Fibroblast of lung (primary cell): ENCODE results near the gene TMTC3. TPM values are rescaled to one million over a fixed set of nuclear protein-coding genes. Genes with fewer than 3 reads are reported as not detected.
A peak's percentile ranks its signal among the peaks of the same experiment; 100 is the strongest.

Experiments used
- DNase-seq, 2 donors: peaks; one replicate each; pipeline versions ENCODE4 v3.0.0 to v3.0.0-alpha.2; 2010; ENCODE audit warnings: low read depth in 2 of 2
- H2AFZ ChIP-seq: 2 replicates; pipeline ENCODE4 v1.5.1; 2012; ENCODE audit warnings: low read length, control low read depth, inconsistent platforms
- H3K27ac ChIP-seq: 2 replicates; pipeline ENCODE4 v1.5.1; 2011; ENCODE audit warnings: low read length, control low read depth; ENCODE audit not compliant: insufficient read depth
- H3K27me3 ChIP-seq: 2 replicates; pipeline ENCODE4 v1.5.1; 2011; ENCODE audit warnings: mild to moderate bottlenecking, low read length; ENCODE audit not compliant: control insufficient read depth, insufficient read depth
- H3K36me3 ChIP-seq: 2 replicates; pipeline ENCODE4 v1.5.1; 2011; ENCODE audit warnings: low read length; ENCODE audit not compliant: control insufficient read depth, insufficient read depth
- H3K4me1 ChIP-seq: 2 replicates; pipeline ENCODE4 v1.5.1; 2011; ENCODE audit warnings: low read length; ENCODE audit not compliant: control insufficient read depth, insufficient read depth; ENCODE audit errors: extremely low read depth
- H3K4me2 ChIP-seq: 2 replicates; pipeline ENCODE4 v1.5.1; 2011; ENCODE audit warnings: low read length, control low read depth; ENCODE audit not compliant: insufficient read depth; ENCODE audit errors: extremely low read depth
- H3K4me3 ChIP-seq, 4 experiments: fragments of 200-600 bp in 1 of 4; sonication (generic) in 1 of 4; replicated peaks in 1 of 4; 2 replicates each; pipeline ENCODE4 v1.5.1; 2011 to 2016; ENCODE audit warnings: low read length in 4 of 4, low read depth in 3 of 4, mild to moderate bottlenecking in 3 of 4, control low read depth in 2 of 4, inconsistent platforms in 1 of 4, mixed read lengths in 1 of 4; ENCODE audit not compliant: insufficient read depth in 1 of 4; ENCODE audit errors: control extremely low read depth in 1 of 4
- H3K79me2 ChIP-seq: 2 replicates; pipeline ENCODE4 v1.5.1; 2012; ENCODE audit warnings: mild to moderate bottlenecking, low read length, inconsistent platforms; ENCODE audit not compliant: control insufficient read depth, insufficient read depth
- H3K9ac ChIP-seq: 2 replicates; pipeline ENCODE4 v1.5.1; 2011; ENCODE audit warnings: mild to moderate bottlenecking, low read length, control low read depth; ENCODE audit not compliant: insufficient read depth
- H3K9me3 ChIP-seq: 2 replicates; pipeline ENCODE4 v1.5.1; 2012; ENCODE audit warnings: low read depth, low read length; ENCODE audit not compliant: control insufficient read depth, insufficient read depth
- H4K20me1 ChIP-seq: 2 replicates; pipeline ENCODE4 v1.5.1; 2011; ENCODE audit warnings: low read length; ENCODE audit not compliant: control insufficient read depth, insufficient read depth; ENCODE audit errors: extremely low read depth
- EZH2 ChIP-seq: IDR thresholded peaks from 2 replicates; pipeline ENCODE4 v1.5.1; 2012; ENCODE audit warnings: low read length, control low read depth, mild to moderate bottlenecking; ENCODE audit errors: missing control alignments
- polyA plus RNA-seq, 2 donors: library from polyadenylated mRNA; depleted of rRNA in 1 of 2; stranded (reverse) in 1 of 2; unstranded in 1 of 2; fragments of >200 nt; gene quantifications; 2 replicates each; pipeline ENCODE4 v1.2.1, GENCODE V29; 2011 to 2012; ENCODE audit warnings: missing spikeins in 1 of 2
- total RNA-seq: library from RNA; depleted of rRNA; stranded (reverse); fragments of >200 nt; gene quantifications from 2 replicates; pipeline ENCODE4 v1.2.1, GENCODE V29; 2014
- TF ChIP-seq, protein P1 (sequence below), 2 donors: IDR thresholded peaks in 1 of 2; conservative IDR thresholded peaks in 1 of 2; 1 replicate in 1 of 2; 2 replicates in 1 of 2; pipeline ENCODE4 v1.5.1; 2011 to 2012; ENCODE audit warnings: low read length in 2 of 2, control low read depth in 1 of 2, inconsistent platforms in 1 of 2, low read depth in 1 of 2, mild to moderate bottlenecking in 1 of 2

The TMTC3 gene
- total and polyA plus RNA-seq, 2 donors (not counting 1 experiment from before 2014, with no cell fraction given) = 32.5 to 59.7 TPM

DNA sequence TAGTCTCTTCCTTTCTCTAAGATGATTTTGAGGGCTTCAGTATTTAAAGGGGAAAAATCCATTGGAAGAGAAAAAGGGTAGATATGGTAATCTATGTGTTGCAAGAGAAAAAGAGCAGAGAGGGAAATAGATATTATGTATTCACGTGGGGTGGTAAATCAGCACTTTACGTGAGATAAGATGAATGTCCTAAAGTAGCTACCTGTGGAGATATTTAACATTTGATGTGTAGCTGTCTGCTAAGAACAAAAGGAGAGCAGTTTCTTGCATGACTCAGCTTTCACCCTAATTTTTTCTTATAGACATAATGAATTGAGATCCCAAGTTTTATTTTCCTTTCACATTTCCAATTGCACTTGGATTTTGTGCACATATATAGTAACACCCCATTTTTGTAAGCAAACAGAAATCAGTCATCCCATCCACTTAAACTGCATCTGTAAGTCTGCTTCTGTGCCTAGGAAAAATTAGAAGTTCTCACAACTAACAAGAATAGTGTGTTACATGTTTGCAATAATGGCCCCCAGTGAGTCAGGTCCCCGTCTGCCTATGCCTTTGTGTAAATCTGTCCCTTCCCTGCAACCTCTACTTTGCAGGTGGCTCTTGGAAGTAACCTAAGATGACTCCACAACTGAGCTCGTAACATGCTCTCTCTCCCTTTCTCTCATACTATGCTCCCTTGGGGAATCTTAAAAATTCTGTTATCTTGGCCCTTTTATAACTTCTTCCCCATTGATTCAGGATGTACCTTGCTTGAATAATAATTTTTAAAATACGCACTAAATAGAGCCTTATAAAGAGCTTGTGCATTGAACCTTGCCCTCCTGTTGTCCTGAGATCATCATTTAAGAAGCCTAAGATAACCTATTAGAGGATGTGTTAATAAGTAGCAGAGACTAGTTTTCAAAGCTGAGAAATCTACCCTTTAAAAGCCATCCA lies 3.7 kb downstream of the TMTC3 start:
- no peak overlapping the region for H3K4me3 ChIP-seq
- H3K36me3 ChIP-seq = no peaks in the 10 kb centered on the region
- H3K27me3 ChIP-seq = no peaks in the 10 kb centered on the region
- H3K4me2 ChIP-seq = no peak overlapping the region
- H4K20me1 ChIP-seq = no peaks in the 10 kb centered on the region
- no peak for DNase-seq
- H3K4me1 ChIP-seq = no peaks in the 10 kb centered on the region
- H2AFZ ChIP-seq = no peak overlapping the region
- TF ChIP-seq EZH2 = no peak
- TF ChIP-seq, protein P1, sequence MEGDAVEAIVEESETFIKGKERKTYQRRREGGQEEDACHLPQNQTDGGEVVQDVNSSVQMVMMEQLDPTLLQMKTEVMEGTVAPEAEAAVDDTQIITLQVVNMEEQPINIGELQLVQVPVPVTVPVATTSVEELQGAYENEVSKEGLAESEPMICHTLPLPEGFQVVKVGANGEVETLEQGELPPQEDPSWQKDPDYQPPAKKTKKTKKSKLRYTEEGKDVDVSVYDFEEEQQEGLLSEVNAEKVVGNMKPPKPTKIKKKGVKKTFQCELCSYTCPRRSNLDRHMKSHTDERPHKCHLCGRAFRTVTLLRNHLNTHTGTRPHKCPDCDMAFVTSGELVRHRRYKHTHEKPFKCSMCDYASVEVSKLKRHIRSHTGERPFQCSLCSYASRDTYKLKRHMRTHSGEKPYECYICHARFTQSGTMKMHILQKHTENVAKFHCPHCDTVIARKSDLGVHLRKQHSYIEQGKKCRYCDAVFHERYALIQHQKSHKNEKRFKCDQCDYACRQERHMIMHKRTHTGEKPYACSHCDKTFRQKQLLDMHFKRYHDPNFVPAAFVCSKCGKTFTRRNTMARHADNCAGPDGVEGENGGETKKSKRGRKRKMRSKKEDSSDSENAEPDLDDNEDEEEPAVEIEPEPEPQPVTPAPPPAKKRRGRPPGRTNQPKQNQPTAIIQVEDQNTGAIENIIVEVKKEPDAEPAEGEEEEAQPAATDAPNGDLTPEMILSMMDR (conservative IDR thresholded peaks at IDR 0.05 in 1 of 2, IDR thresholded peaks at IDR 0.05 in 1 of 2; ENCODE audit: low read depth in 1 of 2, low read length in 2 of 2) = no peak
- H3K27ac ChIP-seq = no peak overlapping the region
- H3K9ac ChIP-seq = no peak overlapping the region
- no peaks in the 10 kb centered on the region for H3K9me3 ChIP-seq
- H3K79me2 ChIP-seq = peaks cover 14% of the 10 kb centered on the region

- TF ChIP-seq, protein P1 (conservative IDR thresholded peaks at IDR 0.05 in 1 of 2, IDR thresholded peaks at IDR 0.05 in 1 of 2; ENCODE audit: low read depth in 1 of 2, low read length in 2 of 2) = no peak
- TF ChIP-seq EZH2 = no peak
- no peak overlapping the region for H3K4me3 ChIP-seq
These were observed 8.0 kb downstream of the TMTC3 start for GRCh38 chr12:88150063-88150462.

GRCh38 chr12:88153959-88154358 lies 11.9 kb downstream of the TMTC3 start:
- no peak for TF ChIP-seq EZH2
- TF ChIP-seq, protein P1 (conservative IDR thresholded peaks at IDR 0.05 in 1 of 2, IDR thresholded peaks at IDR 0.05 in 1 of 2; ENCODE audit: low read depth in 1 of 2, low read length in 2 of 2) = peak in 1 of 2 donors; percentile 30
- no peaks in the 10 kb centered on the region for H4K20me1 ChIP-seq
- no peak overlapping the region for H3K27ac ChIP-seq
- H2AFZ ChIP-seq = no peak overlapping the region
- H3K9ac ChIP-seq = no peak overlapping the region
- no peaks in the 10 kb centered on the region for H3K79me2 ChIP-seq
- no peaks in the 10 kb centered on the region for H3K36me3 ChIP-seq
- H3K4me3 ChIP-seq = no peak overlapping the region
- H3K4me2 ChIP-seq = no peak overlapping the region
- peak; percentile 45 to 82 for DNase-seq
- no peaks in the 10 kb centered on the region for H3K27me3 ChIP-seq
- H3K9me3 ChIP-seq = no peaks in the 10 kb centered on the region
- no peaks in the 10 kb centered on the region for H3K4me1 ChIP-seq

More at GRCh38 chr12:88150063-88150462, 8.0 kb downstream of the TMTC3 start:
- Histone ChIP-seq H3K79me2 (peaks cover 2% of the 10 kb centered on the region), H3K4me2 (no peak overlapping the region), H3K9me3 (no peaks in the 10 kb centered on the region), H3K4me1 (no peaks in the 10 kb centered on the region), H3K27ac (no peak overlapping the region), H4K20me1 (no peaks in the 10 kb centered on the region), H3K9ac (no peak overlapping the region), H3K27me3 (no peaks in the 10 kb centered on the region), H3K36me3 (no peaks in the 10 kb centered on the region), H2AFZ (no peak overlapping the region)
- no peak for DNase-seq
